Measurements from ENCODE around the gene TPSG1. TPM values are rescaled to one million over a fixed set of nuclear protein-coding genes. Genes with fewer than 3 reads are reported as not detected.

TPSG1 gene
- total and polyA plus RNA-seq, 2 of the 13 experiments (the other 11 are each of a cell fraction or from before 2014, with no cell fraction given), result not detected

GRCh38 chr16:1206786-1207185 is 18.3 kb downstream of the TPSG1 start:
- ATAC-seq, result no peak
- Histone ChIP-seq H3K79me2 (ENCODE audit: insufficient read depth, low read length) (no peaks in the 10 kb centered on the region), H3K9me3 (ENCODE audit: low read length) (no peaks in the 10 kb centered on the region), H3K9ac (ENCODE audit: insufficient read depth, low read depth, low read length) (no peak overlapping the region), H3K36me3 (replicated peaks in 1 of 2; ENCODE audit: control insufficient read depth in 1 of 2, insufficient read depth in 2 of 2, low read length in 2 of 2) (no peaks in the 10 kb centered on the region), H3K27me3 (ENCODE audit: control insufficient read depth in 1 of 2, insufficient read depth in 2 of 2, low read length in 2 of 2) (peaks cover 0 to 11% of the 10 kb centered on the region in 2 experiments; a peak in 2 of 5 replicates), H3K27ac (ENCODE audit: extremely low read length, insufficient read depth, low read length) (no peak overlapping the region), H2AFZ (ENCODE audit: low read length) (no peak overlapping the region), H3K4me2 (ENCODE audit: low read depth, low read length) (no peak overlapping the region), H3K4me3 (replicated peaks in 1 of 3; ENCODE audit: insufficient read depth in 1 of 3, low read depth in 2 of 3, low read length in 3 of 3) (no peak overlapping the region), H4K20me1 (ENCODE audit: insufficient read depth, low read length) (no peaks in the 10 kb centered on the region), H3K4me1 (ENCODE audit: insufficient read depth, low read length) (no peaks in the 10 kb centered on the region)
- BruUV-seq (replicated peaks), result no TSS peak
- intact Hi-C loops (cut with micrococcal nuclease; ENCODE audit: unreplicated experiment), result no loop called here
- ChIA-PET POLR2A (interaction anchor here (0.6 kb wide), 1 partner anchor 18 kb away, joined by 4 read pairs; the partner anchor contains the start of gene TPSG1), CTCF (ENCODE audit: low intra/inter-chr PET ratio, low total read pairs) (no interaction called here)
- in situ Hi-C loops (cut with HindIII; ENCODE audit: extremely low pct_ligation_motif_present, low pct_unique_long_range_greater_than_20kb), result loop anchor here (25.0 kb wide), 1 partner anchor 394 kb away; the partner anchor contains the start of gene GNG13
- WGBS (ENCODE audit: low lambda C conversion rate), result 54% methylated on average over 14 of the region's 16 CpGs
- no peak for DNase-seq (ENCODE audit: low spot score)
- TF ChIP-seq POLR2A (IDR thresholded peaks at IDR 0.05; ENCODE audit: insufficient read depth in 1 of 2, low read depth in 2 of 2, low read length in 2 of 2) (no peak), ZNF674 (CRISPR knock-in tag; IDR thresholded peaks at IDR 0.05; ENCODE audit: low read depth) (no peak), ZNF446 (CRISPR knock-in tag; IDR thresholded peaks at IDR 0.05) (no peak), KAT7 (CRISPR knock-in tag; IDR thresholded peaks at IDR 0.05; ENCODE audit: borderline replicate concordance) (no peak), SALL1 (CRISPR knock-in tag; IDR thresholded peaks at IDR 0.05) (no peak), IRX3 (CRISPR knock-in tag; IDR thresholded peaks at IDR 0.05; ENCODE audit: borderline replicate concordance, low read depth) (no peak), WIZ (CRISPR knock-in tag; IDR thresholded peaks at IDR 0.05) (no peak), NFYB (CRISPR knock-in tag; IDR thresholded peaks at IDR 0.05) (no peak), SKIL (CRISPR knock-in tag; IDR thresholded peaks at IDR 0.05; ENCODE audit: borderline replicate concordance) (no peak), ZNF580 (CRISPR knock-in tag; IDR thresholded peaks at IDR 0.05; ENCODE audit: borderline replicate concordance, low read depth) (no peak), TIGD3 (CRISPR knock-in tag; IDR thresholded peaks at IDR 0.05; ENCODE audit: borderline replicate concordance) (no peak)
- no peak for FAIRE-seq

Data from HepG2 (cell line).